Right atrium auricular region (tissue), 2 donors: ENCODE data around the gene ABCC6. TPM values are rescaled to one million over a fixed set of nuclear protein-coding genes. Genes with fewer than 3 reads are reported as not detected.
"Not testable (repeated sequence)": the region's sequence is repeated elsewhere in the genome, so short reads cannot be mapped to it uniquely, and the experiment has no call there.

Source experiments
- DNase-seq: peaks from one replicate; pipeline ENCODE4 v3.0.0-alpha.2; 2019; ENCODE audit warnings: low spot score
- H3K27ac ChIP-seq, 2 donors: fragments of 200-600 bp; sonication (generic); 1 replicate in 1 of 2; 2 replicates in 1 of 2; pipeline ENCODE4 v1.5.1; 2016 to 2019
- H3K27me3 ChIP-seq, 2 donors: fragments of 200-600 bp; sonication (generic); one replicate each; pipeline versions ENCODE4 v1.5.1 to v1.6.0; 2017 to 2019
- H3K36me3 ChIP-seq: fragments of 200-600 bp; sonication (generic); one replicate; pipeline ENCODE4 v1.5.1; 2016
- H3K4me1 ChIP-seq, 2 donors: fragments of 200-600 bp; sonication (generic); one replicate each; pipeline versions ENCODE4 v1.5.1 to v1.6.0; 2017 to 2019
- H3K4me3 ChIP-seq, 2 donors: fragments of 200-600 bp; sonication (generic); 1 replicate in 1 of 2; 2 replicates in 1 of 2; pipeline ENCODE4 v1.5.1; 2017 to 2019; ENCODE audit warnings: mild to moderate bottlenecking in 1 of 2, moderate library complexity in 1 of 2
- H3K9me3 ChIP-seq, 2 donors: fragments of 200-600 bp; sonication (generic); one replicate each; pipeline ENCODE4 v1.5.1; 2019
- CTCF ChIP-seq, 2 donors: fragments of 200-600 bp; sonication (generic); IDR thresholded peaks; one replicate each; pipeline ENCODE4 v1.5.1; 2019; ENCODE audit warnings: antibody characterized with exemption in 2 of 2
- total RNA-seq, 2 donors: library from RNA; depleted of rRNA; stranded (reverse); fragments of >200 nt; gene quantifications; one replicate each; pipeline ENCODE4 v1.1.0, GENCODE V29; 2016

The ABCC6 gene
- total RNA-seq, 2 donors from 2014 or later = 0.52 to 1.8 TPM

- no peak for DNase-seq
Measured at GRCh38 chr16:16188827-16189226, 34.5 kb downstream of the ABCC6 start.

GRCh38 chr16:16186820-16187219 is 36.5 kb downstream of the ABCC6 start:
- no peak for TF ChIP-seq CTCF (IDR thresholded peaks at IDR 0.05)
- Histone ChIP-seq H3K4me3 (no peak overlapping the region), H3K27ac (no peak overlapping the region), H3K4me1 (no peaks in the 10 kb centered on the region), H3K36me3 (no peaks in the 10 kb centered on the region), H3K9me3 (no peaks in the 10 kb centered on the region), H3K27me3 (no peaks in the 10 kb centered on the region)
- DNase-seq = no peak

More at GRCh38 chr16:16188827-16189226, 34.5 kb downstream of the ABCC6 start:
- Histone ChIP-seq H3K4me1 (no peaks in the 10 kb centered on the region), H3K36me3 (no peaks in the 10 kb centered on the region), H3K9me3 (no peaks in the 10 kb centered on the region), H3K4me3 (no peak overlapping the region), H3K27ac (no peak overlapping the region), H3K27me3 (no peaks in the 10 kb centered on the region)
- TF ChIP-seq CTCF (IDR thresholded peaks at IDR 0.05) = no peak

GRCh38 chr16:16185095-16185494 is 38.2 kb downstream of the ABCC6 start:
- TF ChIP-seq CTCF (IDR thresholded peaks at IDR 0.05) = no peak
- no peak overlapping the region for H3K4me3 ChIP-seq
- no peaks in the 10 kb centered on the region for H3K4me1 ChIP-seq
- H3K27ac ChIP-seq = no peak overlapping the region
- H3K27me3 ChIP-seq = no peaks in the 10 kb centered on the region
- H3K9me3 ChIP-seq = no peaks in the 10 kb centered on the region
- no peak for DNase-seq
- no peaks in the 10 kb centered on the region for H3K36me3 ChIP-seq

GRCh38 chr16:16184594-16184993 is 38.7 kb downstream of the ABCC6 start:
- Histone ChIP-seq H3K27ac (no peak overlapping the region), H3K27me3 (no peaks in the 10 kb centered on the region), H3K4me3 (no peak overlapping the region), H3K4me1 (no peaks in the 10 kb centered on the region), H3K9me3 (no peaks in the 10 kb centered on the region), H3K36me3 (no peaks in the 10 kb centered on the region)
- no peak for TF ChIP-seq CTCF (IDR thresholded peaks at IDR 0.05)
- DNase-seq = no peak

- DNase-seq = no peak
- H3K9me3 ChIP-seq = no peaks in the 10 kb centered on the region
- H3K4me3 ChIP-seq = no peak overlapping the region
- no peak overlapping the region for H3K27ac ChIP-seq
- TF ChIP-seq CTCF (IDR thresholded peaks at IDR 0.05) = no peak
- H3K4me1 ChIP-seq = no peaks in the 10 kb centered on the region
- H3K36me3 ChIP-seq = no peaks in the 10 kb centered on the region
- H3K27me3 ChIP-seq = no peaks in the 10 kb centered on the region
Measured at GRCh38 chr16:16183562-16183961, 39.7 kb downstream of the ABCC6 start.

GRCh38 chr16:16182918-16183317 is 40.4 kb downstream of the ABCC6 start:
- H3K27ac ChIP-seq = no peak overlapping the region
- H3K36me3 ChIP-seq = no peaks in the 10 kb centered on the region
- H3K4me3 ChIP-seq = no peak overlapping the region
- no peaks in the 10 kb centered on the region for H3K9me3 ChIP-seq
- TF ChIP-seq CTCF (IDR thresholded peaks at IDR 0.05) = no peak
- no peaks in the 10 kb centered on the region for H3K27me3 ChIP-seq
- no peak for DNase-seq
- no peaks in the 10 kb centered on the region for H3K4me1 ChIP-seq

GRCh38 chr16:16181748-16182147 is 41.5 kb downstream of the ABCC6 start:
- not testable (repeated sequence) for H3K36me3 ChIP-seq, DNase-seq, H3K9me3 ChIP-seq, H3K4me1 ChIP-seq, H3K27ac ChIP-seq, H3K27me3 ChIP-seq, H3K4me3 ChIP-seq
